BJ (cell line): ENCODE measurements around the gene CC2D2B. TPM values are rescaled to one million over a fixed set of nuclear protein-coding genes. Genes with fewer than 3 reads are reported as not detected.
"Not testable (repeated sequence)": the region's sequence is repeated elsewhere in the genome, so short reads cannot be mapped to it uniquely, and the experiment has no call there.

Experiments
- CTCF ChIA-PET: fragments of 350-600 bp; formaldehyde crosslinking; extraction: SDS; loops from one replicate; lab custom pipeline; 2021; ENCODE audit warnings: antibody characterized with exemption, inconsistent platforms; lab: Yijun Ruan, JAX
- POLR2A ChIA-PET: fragments of 300-600 bp; sonication (Branson Sonifier 250); formaldehyde crosslinking; extraction: SDS; loops from one replicate; lab custom pipeline; 2021; ENCODE audit warnings: antibody characterized with exemption; lab: Charles Lee
- DNase-seq: peaks from one replicate; pipeline ENCODE4 v3.0.0-alpha.2; 2011; ENCODE audit warnings: low read depth
- H3K27me3 ChIP-seq: 2 replicates; pipeline ENCODE4 v1.6.0; 2011; ENCODE audit warnings: low read length; ENCODE audit not compliant: control insufficient read depth, insufficient read depth
- H3K36me3 ChIP-seq: 2 replicates; pipeline ENCODE4 v1.5.1; 2011; ENCODE audit warnings: low read length; ENCODE audit not compliant: control insufficient read depth, insufficient read depth
- H3K4me3 ChIP-seq: 2 replicates; pipeline ENCODE4 v1.5.1; 2011; ENCODE audit warnings: low read depth, mild to moderate bottlenecking, control low read depth, low read length
- CTCF ChIP-seq: IDR thresholded peaks from 2 replicates; pipeline ENCODE4 v1.5.1; 2011; ENCODE audit warnings: low read depth, mild to moderate bottlenecking, control low read depth, inconsistent platforms, low read length, moderate library complexity; ENCODE audit not compliant: insufficient read depth
- polyA plus RNA-seq: library from polyadenylated mRNA; depleted of rRNA; stranded (reverse); fragments of >200 nt; gene quantifications from 2 replicates; pipeline ENCODE4 v1.2.3, GENCODE V29; 2011

The CC2D2B gene
- polyA plus RNA-seq, 1 experiment, result not detected

- TF ChIP-seq CTCF, result no peak
- POLR2A ChIA-PET, result no interaction called here
- H3K4me3 ChIP-seq, result no peak overlapping the region
- no peak for DNase-seq
- no peaks in the 10 kb centered on the region for H3K27me3 ChIP-seq
- H3K36me3 ChIP-seq, result peaks cover 2% of the 10 kb centered on the region
- CTCF ChIA-PET, result interaction anchor here (1.9 to 2.6 kb wide), 3 partner anchors 8 to 180 kb away, joined by 5 to 8 read pairs (median 8); partner anchors contain the start of gene TCTN3
Measured at GRCh38 chr10:95873651-95874050, 34.1 kb upstream of the CC2D2B start.

- DNase-seq, H3K27me3 ChIP-seq, H3K4me3 ChIP-seq, H3K36me3 ChIP-seq, POLR2A ChIA-PET: not testable (repeated sequence)
- CTCF ChIA-PET, result interaction anchor here (1.9 to 2.6 kb wide), 2 partner anchors 9 to 14 kb away, joined by 5 to 8 read pairs; no protein-coding TSS in a partner anchor
Measured at GRCh38 chr10:95874783-95875182, 33.0 kb upstream of the CC2D2B start.

GRCh38 chr10:95876756-95877155 lies 31.0 kb upstream of the CC2D2B start:
- ChIA-PET CTCF (no interaction called here), POLR2A (no interaction called here)
- no peak for DNase-seq
- no peak overlapping the region for H3K4me3 ChIP-seq
- no peaks in the 10 kb centered on the region for H3K27me3 ChIP-seq
- no peak for TF ChIP-seq CTCF
- H3K36me3 ChIP-seq, result peaks cover 2% of the 10 kb centered on the region

- CTCF ChIA-PET, result interaction anchor here (1.2 kb wide), 1 partner anchor 13 kb away, joined by 3 read pairs; no protein-coding TSS in a partner anchor
- TF ChIP-seq CTCF, result no peak
- DNase-seq, result no peak
- POLR2A ChIA-PET, result no interaction called here
- Histone ChIP-seq H3K4me3 (no peak overlapping the region), H3K36me3 (peaks cover 2% of the 10 kb centered on the region), H3K27me3 (no peaks in the 10 kb centered on the region)
Measured at GRCh38 chr10:95877881-95878280, 29.9 kb upstream of the CC2D2B start.

- TF ChIP-seq CTCF, result no peak
- no peaks in the 10 kb centered on the region for H3K36me3 ChIP-seq
- POLR2A ChIA-PET, result no interaction called here
- CTCF ChIA-PET, result no interaction called here
- no peak overlapping the region for H3K4me3 ChIP-seq
- no peaks in the 10 kb centered on the region for H3K27me3 ChIP-seq
- no peak for DNase-seq
Measured at GRCh38 chr10:95880704-95881103, 27.1 kb upstream of the CC2D2B start.

- no peak for DNase-seq
- CTCF ChIA-PET, result no interaction called here
- no peaks in the 10 kb centered on the region for H3K36me3 ChIP-seq
- no peak for TF ChIP-seq CTCF
- no peaks in the 10 kb centered on the region for H3K27me3 ChIP-seq
- no peak overlapping the region for H3K4me3 ChIP-seq
- POLR2A ChIA-PET, result no interaction called here
Measured at GRCh38 chr10:95881316-95881715, 26.5 kb upstream of the CC2D2B start.
